Stimulated activated CD8-positive, alpha-beta memory T cell treated with anti-CD3 and anti-CD28 coated beads, Interleukin-12 subunit alpha, Interleukin-12 subunit beta, amount 100 ng/mL, for 24 hours (primary cell): ENCODE results near the gene VWA3A.
"Not testable (repeated sequence)": the region's sequence is repeated elsewhere in the genome, so short reads cannot be mapped to it uniquely, and the experiment has no call there.

Experiments used
- DNase-seq: peaks from one replicate; pipeline ENCODE4 v3.0.0-alpha.2; 2020; ENCODE audit errors: extremely low read depth

Gene VWA3A

GRCh38 chr16:22183335-22183734, 91.0 kb downstream of the VWA3A start:
- DNase-seq = no peak

- no peak for DNase-seq
These were observed 91.7 kb downstream of the VWA3A start for GRCh38 chr16:22183901-22184614.

- DNase-seq = no peak
These were observed 92.3 kb downstream of the VWA3A start for GRCh38 chr16:22184615-22184968.

GRCh38 chr16:22186517-22186916, 94.2 kb downstream of the VWA3A start:
- no peak for DNase-seq

GRCh38 chr16:22188267-22188594, 95.9 kb downstream of the VWA3A start:
- no peak for DNase-seq

GRCh38 chr16:22188595-22189442, 96.5 kb downstream of the VWA3A start:
- DNase-seq = no peak

- no peak for DNase-seq
These were observed 97.2 kb downstream of the VWA3A start for GRCh38 chr16:22189473-22190080.

GRCh38 chr16:22190081-22190775, 97.9 kb downstream of the VWA3A start:
- peak; percentile 98 for DNase-seq

GRCh38 chr16:22190776-22191531, 98.6 kb downstream of the VWA3A start:
- peak; percentile 97 for DNase-seq

GRCh38 chr16:22191532-22192260, 99.4 kb downstream of the VWA3A start:
- no peak for DNase-seq

GRCh38 chr16:22192261-22193062, 100.1 kb downstream of the VWA3A start:
- peak; percentile 50 for DNase-seq

GRCh38 chr16:22193063-22193411, 100.7 kb downstream of the VWA3A start:
- no peak for DNase-seq

- no peak for DNase-seq
These were observed 102.5 kb downstream of the VWA3A start for GRCh38 chr16:22194707-22195444.

- DNase-seq = no peak
These were observed 103.0 kb downstream of the VWA3A start for GRCh38 chr16:22195445-22195694.

GRCh38 chr16:22195695-22196558, 103.6 kb downstream of the VWA3A start:
- peak; percentile 67 for DNase-seq

- not testable (repeated sequence) for DNase-seq
These were observed 104.3 kb downstream of the VWA3A start for GRCh38 chr16:22196559-22197168.

- no peak for DNase-seq
These were observed 106.4 kb downstream of the VWA3A start for GRCh38 chr16:22198547-22199293.

GRCh38 chr16:22202261-22202637, 109.9 kb downstream of the VWA3A start:
- no peak for DNase-seq
